ENCODE measurements around the gene ZFHX3. TPM values are rescaled to one million over a fixed set of nuclear protein-coding genes. Genes with fewer than 3 reads are reported as not detected.

Gene ZFHX3
- total and polyA plus RNA-seq, 4 donors = 2.6 to 32.7 (median 14.7) TPM

- H3K9ac ChIP-seq (ENCODE audit: insufficient read depth in 1 of 2, low read length in 2 of 2) = no peak overlapping the region
- H3K4me1 ChIP-seq (ENCODE audit: control insufficient read depth in 5 of 5, insufficient read depth in 5 of 5, low read length in 5 of 5) = no peaks in the 10 kb centered on the region
- DNase-seq (peak in 2 of 3 donors; percentile 16 to 26), ATAC-seq (ENCODE audit: insufficient read depth, low FRiP score) (no peak)
- H3K27me3 ChIP-seq (ENCODE audit: control insufficient read depth in 3 of 3, insufficient read depth in 3 of 3, low read length in 2 of 3) = no peaks in the 10 kb centered on the region
- WGBS, 2 donors = 67 to 72% methylated on average over 8 of the region's 8 CpGs
- no peak overlapping the region for H3K4me3 ChIP-seq
- no peaks in the 10 kb centered on the region for H3K36me3 ChIP-seq (ENCODE audit: control insufficient read depth in 4 of 4, insufficient read depth in 4 of 4, low read length in 4 of 4)
- no peak overlapping the region for H3K27ac ChIP-seq (ENCODE audit: low read depth in 1 of 2, low read length in 1 of 2)
- TF ChIP-seq, protein P1, sequence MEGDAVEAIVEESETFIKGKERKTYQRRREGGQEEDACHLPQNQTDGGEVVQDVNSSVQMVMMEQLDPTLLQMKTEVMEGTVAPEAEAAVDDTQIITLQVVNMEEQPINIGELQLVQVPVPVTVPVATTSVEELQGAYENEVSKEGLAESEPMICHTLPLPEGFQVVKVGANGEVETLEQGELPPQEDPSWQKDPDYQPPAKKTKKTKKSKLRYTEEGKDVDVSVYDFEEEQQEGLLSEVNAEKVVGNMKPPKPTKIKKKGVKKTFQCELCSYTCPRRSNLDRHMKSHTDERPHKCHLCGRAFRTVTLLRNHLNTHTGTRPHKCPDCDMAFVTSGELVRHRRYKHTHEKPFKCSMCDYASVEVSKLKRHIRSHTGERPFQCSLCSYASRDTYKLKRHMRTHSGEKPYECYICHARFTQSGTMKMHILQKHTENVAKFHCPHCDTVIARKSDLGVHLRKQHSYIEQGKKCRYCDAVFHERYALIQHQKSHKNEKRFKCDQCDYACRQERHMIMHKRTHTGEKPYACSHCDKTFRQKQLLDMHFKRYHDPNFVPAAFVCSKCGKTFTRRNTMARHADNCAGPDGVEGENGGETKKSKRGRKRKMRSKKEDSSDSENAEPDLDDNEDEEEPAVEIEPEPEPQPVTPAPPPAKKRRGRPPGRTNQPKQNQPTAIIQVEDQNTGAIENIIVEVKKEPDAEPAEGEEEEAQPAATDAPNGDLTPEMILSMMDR (IDR thresholded peaks at IDR 0.05; ENCODE audit: control extremely low read depth, extremely low read depth) = no peak
- H3K9me3 ChIP-seq (ENCODE audit: control insufficient read depth in 4 of 4, insufficient read depth in 3 of 4, low read length in 3 of 4) = peaks cover 0 to under 1% (median 0%) of the 10 kb centered on the region in 4 donors
Observed at GRCh38 chr16:72764015-72764654, 283.8 kb downstream of the ZFHX3 start.

DNA sequence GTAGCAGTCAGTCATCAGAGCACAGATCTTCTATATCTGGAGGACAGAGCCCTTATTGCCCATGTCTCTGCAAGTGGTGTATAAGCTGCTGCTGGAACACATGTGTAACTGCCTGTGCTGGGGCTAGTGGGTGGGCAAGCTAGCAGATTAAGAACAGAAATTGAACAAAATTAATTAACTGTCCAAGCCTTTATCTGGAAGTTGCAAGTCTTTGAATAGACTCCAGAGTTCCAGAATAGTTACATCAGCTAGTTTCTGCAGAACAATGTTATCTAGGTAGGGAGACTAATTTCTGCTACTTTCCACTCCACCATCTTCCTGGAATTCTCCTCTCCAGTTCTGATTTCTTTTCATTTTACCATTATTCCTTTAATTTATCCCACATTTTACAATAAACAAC, 287.3 kb downstream of the ZFHX3 start:
- no peak overlapping the region for H3K27ac ChIP-seq (ENCODE audit: low read depth in 1 of 2, low read length in 1 of 2)
- ATAC-seq (ENCODE audit: insufficient read depth, low FRiP score) (no peak), DNase-seq (no peak)
- H3K4me1 ChIP-seq (ENCODE audit: control insufficient read depth in 5 of 5, insufficient read depth in 5 of 5, low read length in 5 of 5) = no peaks in the 10 kb centered on the region
- H3K9ac ChIP-seq (ENCODE audit: insufficient read depth in 1 of 2, low read length in 2 of 2) = no peak overlapping the region
- no peaks in the 10 kb centered on the region for H3K36me3 ChIP-seq (ENCODE audit: control insufficient read depth in 4 of 4, insufficient read depth in 4 of 4, low read length in 4 of 4)
- H3K4me3 ChIP-seq = no peak overlapping the region
- peaks cover 0 to 14% (median 5%) of the 10 kb centered on the region in 4 donors for H3K9me3 ChIP-seq (ENCODE audit: control insufficient read depth in 4 of 4, insufficient read depth in 3 of 4, low read length in 3 of 4)
- H3K27me3 ChIP-seq (ENCODE audit: control insufficient read depth in 3 of 3, insufficient read depth in 3 of 3, low read length in 2 of 3) = no peaks in the 10 kb centered on the region
- TF ChIP-seq, protein P1 (IDR thresholded peaks at IDR 0.05; ENCODE audit: control extremely low read depth, extremely low read depth) = no peak

DNA sequence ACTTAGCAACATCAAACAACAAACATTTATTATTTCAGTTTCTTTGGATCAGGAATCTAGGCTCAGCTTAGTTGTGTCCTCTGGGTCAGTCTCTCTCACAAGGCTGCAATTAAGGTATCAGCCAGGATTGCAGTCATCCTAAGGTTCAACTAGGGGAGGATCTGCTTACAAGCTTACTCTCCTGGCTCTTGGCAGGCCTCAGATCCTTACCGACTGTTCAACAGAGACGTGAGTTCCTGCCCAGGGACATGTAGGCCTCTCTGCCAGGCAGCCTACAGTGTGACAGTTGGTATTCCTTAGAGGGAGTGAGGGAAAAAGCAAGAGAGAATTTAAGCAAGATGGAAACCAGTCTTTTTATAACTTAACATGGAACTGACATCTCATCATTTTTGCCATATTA, 294.0 kb downstream of the ZFHX3 start:
- Histone ChIP-seq H3K9ac (ENCODE audit: insufficient read depth in 1 of 2, low read length in 2 of 2) (no peak overlapping the region), H3K4me1 (ENCODE audit: control insufficient read depth in 5 of 5, insufficient read depth in 5 of 5, low read length in 5 of 5) (peaks cover 0 to 4% (median 0%) of the 10 kb centered on the region in 5 donors), H3K36me3 (ENCODE audit: control insufficient read depth in 4 of 4, insufficient read depth in 4 of 4, low read length in 4 of 4) (no peaks in the 10 kb centered on the region), H3K27me3 (ENCODE audit: control insufficient read depth in 3 of 3, insufficient read depth in 3 of 3, low read length in 2 of 3) (no peaks in the 10 kb centered on the region), H3K4me3 (no peak overlapping the region), H3K9me3 (ENCODE audit: control insufficient read depth in 4 of 4, insufficient read depth in 3 of 4, low read length in 3 of 4) (peaks cover 0 to 11% (median 5%) of the 10 kb centered on the region in 4 donors), H3K27ac (ENCODE audit: low read depth in 1 of 2, low read length in 1 of 2) (no peak overlapping the region)
- TF ChIP-seq, protein P1 (IDR thresholded peaks at IDR 0.05; ENCODE audit: control extremely low read depth, extremely low read depth) = no peak
- WGBS, 2 donors = 86 to 88% methylated on average over 2 of the region's 2 CpGs
- DNase-seq (no peak), ATAC-seq (ENCODE audit: insufficient read depth, low FRiP score) (no peak)
